ENCODE measurements around the gene GIMAP2. TPM values are rescaled to one million over a fixed set of nuclear protein-coding genes. Genes with fewer than 3 reads are reported as not detected.
"Not testable (repeated sequence)": the region's sequence is repeated elsewhere in the genome, so short reads cannot be mapped to it uniquely, and the experiment has no call there.

Gene GIMAP2
- total RNA-seq, 4 donors from 2014 or later = 0.72 to 12.4 (median 5.6) TPM

GRCh38 chr7:150666412-150666811 lies 19.1 kb upstream of the GIMAP2 start:
- no peaks in the 10 kb centered on the region for H3K27me3 ChIP-seq
- H3K4me1 ChIP-seq = peaks cover 0 to 10% (median 4%) of the 10 kb centered on the region in 3 donors
- no peaks in the 10 kb centered on the region for H3K9me3 ChIP-seq
- no peak for TF ChIP-seq CTCF (IDR thresholded peaks at IDR 0.05)
- DNase-seq = no peak
- peak overlapping the region in 1 of 4 donors; percentile 14 for H3K27ac ChIP-seq
- no peak overlapping the region for H3K4me3 ChIP-seq
- intact Hi-C loops (cut with DNase I) = no loop called here
- H3K36me3 ChIP-seq = no peaks in the 10 kb centered on the region

- DNase-seq = no peak
- Histone ChIP-seq H3K36me3 (no peaks in the 10 kb centered on the region), H3K9me3 (no peaks in the 10 kb centered on the region), H3K4me3 (no peak overlapping the region), H3K27ac (no peak overlapping the region), H3K4me1 (peaks cover 0 to 10% (median 4%) of the 10 kb centered on the region in 3 donors), H3K27me3 (no peaks in the 10 kb centered on the region)
- 29 to 50% methylated on average over 1 of the region's 1 CpG for WGBS, 2 donors
- no peak for TF ChIP-seq POLR2A (IDR thresholded peaks at IDR 0.05)
- no peak for TF ChIP-seq CTCF (IDR thresholded peaks at IDR 0.05)
- intact Hi-C loops (cut with DNase I) = no loop called here
Measured at GRCh38 chr7:150668472-150668911, 17.0 kb upstream of the GIMAP2 start.

GRCh38 chr7:150668977-150669376 lies 16.5 kb upstream of the GIMAP2 start:
- Histone ChIP-seq H3K4me1 (peaks cover 0 to 10% (median 4%) of the 10 kb centered on the region in 3 donors), H3K27ac (no peak overlapping the region), H3K36me3 (no peaks in the 10 kb centered on the region), H3K9me3 (no peaks in the 10 kb centered on the region), H3K27me3 (no peaks in the 10 kb centered on the region), H3K4me3 (no peak overlapping the region)
- no peak for TF ChIP-seq POLR2A (IDR thresholded peaks at IDR 0.05)
- TF ChIP-seq CTCF (IDR thresholded peaks at IDR 0.05) = no peak
- DNase-seq = no peak
- intact Hi-C loops (cut with DNase I) = no loop called here

- H3K4me1 ChIP-seq; H3K27ac ChIP-seq; intact Hi-C loops (cut with DNase I); H3K27me3 ChIP-seq; DNase-seq; H3K4me3 ChIP-seq; H3K36me3 ChIP-seq; H3K9me3 ChIP-seq: not testable (repeated sequence)
- 88 to 91% methylated on average over 5 to 7 of the region's 7 CpGs for WGBS, 2 donors
Measured at GRCh38 chr7:150671798-150672585, 13.5 kb upstream of the GIMAP2 start.

- TF ChIP-seq POLR2A (IDR thresholded peaks at IDR 0.05) (no peak), CTCF (IDR thresholded peaks at IDR 0.05) (no peak)
- H3K4me3 ChIP-seq = no peak overlapping the region
- 40 to 81% methylated on average over 1 to 2 of the region's 2 CpGs for WGBS, 2 donors
Measured at GRCh38 chr7:150675714-150676113, 9.8 kb upstream of the GIMAP2 start.

GRCh38 chr7:150676276-150676675 lies 9.2 kb upstream of the GIMAP2 start:
- H3K27me3 ChIP-seq; H3K4me3 ChIP-seq; H3K36me3 ChIP-seq; intact Hi-C loops (cut with DNase I); H3K9me3 ChIP-seq; DNase-seq: not testable (repeated sequence)
- H3K4me1 ChIP-seq = peaks cover 0 to 17% (median 4%) of the 10 kb centered on the region in 3 donors
- peak overlapping the region in 2 of 4 donors; percentile 36 to 68 for H3K27ac ChIP-seq

More at GRCh38 chr7:150675714-150676113, 9.8 kb upstream of the GIMAP2 start:
- intact Hi-C loops (cut with DNase I) = no loop called here
- DNase-seq = no peak
- peak overlapping the region in 3 of 4 donors; percentile 36 to 81 (median 68) for H3K27ac ChIP-seq
- H3K4me1 ChIP-seq = peaks cover 0 to 17% (median 4%) of the 10 kb centered on the region in 3 donors
- no peaks in the 10 kb centered on the region for H3K27me3 ChIP-seq
- no peaks in the 10 kb centered on the region for H3K36me3 ChIP-seq
- no peaks in the 10 kb centered on the region for H3K9me3 ChIP-seq

GRCh38 chr7:150676854-150677253 lies 8.7 kb upstream of the GIMAP2 start:
- H3K9me3 ChIP-seq; H3K27me3 ChIP-seq; intact Hi-C loops (cut with DNase I); H3K36me3 ChIP-seq; DNase-seq; H3K4me3 ChIP-seq: not testable (repeated sequence)
- peaks cover 0 to 17% (median 4%) of the 10 kb centered on the region in 3 donors for H3K4me1 ChIP-seq
- 41 to 45% methylated on average over 3 of the region's 3 CpGs for WGBS, 2 donors
- peak overlapping the region in 2 of 4 donors; percentile 36 to 68 for H3K27ac ChIP-seq

- 68 to 80% methylated on average over 4 to 7 of the region's 11 CpGs for WGBS, 2 donors
- H3K4me3 ChIP-seq; H3K27ac ChIP-seq; H3K36me3 ChIP-seq; DNase-seq; intact Hi-C loops (cut with DNase I); H3K27me3 ChIP-seq; H3K9me3 ChIP-seq: not testable (repeated sequence)
- peaks cover 0 to 17% (median 4%) of the 10 kb centered on the region in 3 donors for H3K4me1 ChIP-seq
Measured at GRCh38 chr7:150678601-150679000, 6.9 kb upstream of the GIMAP2 start.

GRCh38 chr7:150680364-150680763 lies 5.1 kb upstream of the GIMAP2 start:
- H3K9me3 ChIP-seq; H3K27ac ChIP-seq; intact Hi-C loops (cut with DNase I); H3K27me3 ChIP-seq; H3K4me3 ChIP-seq; H3K36me3 ChIP-seq; DNase-seq: not testable (repeated sequence)
- WGBS, 2 donors = 46 to 52% methylated on average over 2 of the region's 2 CpGs
- peaks cover 0 to 31% (median 12%) of the 10 kb centered on the region in 3 donors for H3K4me1 ChIP-seq
